HG03439 (cell line): ENCODE measurements around the gene ABHD15.
A peak's percentile ranks its signal among the peaks of the same experiment; 100 is the strongest.

ENCODE experiments used
- ATAC-seq: cut with Tn5 transposase; IDR thresholded peaks from one replicate; pipeline ENCODE4 v1.9.1; 2021; ENCODE audit warnings: mild to moderate bottlenecking, moderate library complexity; ENCODE audit not compliant: unreplicated experiment

ABHD15 gene

GRCh38 chr17:29566473-29567303 lies at the start of gene ABHD15:
Gene ABHD15 (minus strand): TSS chr17:29567037. CDS start chr17:29566966, 71 bp downstream.
- peak; percentile 31 for ATAC-seq

- ATAC-seq, result no peak
Observed at GRCh38 chr17:29615492-29616299, 48.9 kb upstream of the ABHD15 start.

- no peak for ATAC-seq
Observed at GRCh38 chr17:29615048-29615385, 48.2 kb upstream of the ABHD15 start.

DNA sequence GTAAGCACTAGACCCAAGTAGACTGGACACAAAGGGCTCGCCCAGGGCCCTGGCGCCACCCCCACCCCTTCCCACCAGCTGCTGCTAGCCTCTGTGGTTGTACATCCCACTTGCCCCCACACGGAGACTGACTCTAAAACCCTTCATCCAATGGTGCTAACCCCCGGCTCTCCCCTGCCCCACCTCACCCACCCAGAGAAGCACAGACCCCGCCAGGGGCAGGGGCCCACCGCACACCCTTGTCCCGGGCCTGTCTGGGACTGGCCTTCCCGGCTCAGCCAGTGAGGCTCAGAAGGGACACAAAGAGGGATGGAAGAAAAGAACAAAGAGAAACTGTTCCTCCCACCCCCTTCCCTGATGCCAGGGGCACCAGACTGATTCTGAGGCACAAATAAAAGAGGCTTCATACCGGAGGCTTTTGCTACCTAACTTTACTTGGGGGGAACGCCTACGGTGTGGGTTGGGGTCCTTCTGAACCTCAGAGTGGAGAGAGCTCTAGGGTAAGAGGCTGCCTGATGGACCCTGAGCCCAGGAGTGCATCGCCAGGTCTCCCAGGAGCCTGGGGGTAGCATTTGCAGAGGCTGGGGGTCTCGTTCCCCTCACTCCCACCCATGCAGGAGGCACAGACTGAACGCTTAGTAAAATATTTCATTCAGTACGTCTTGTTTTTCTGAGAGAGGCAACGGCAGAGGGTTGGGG lies 47.7 kb upstream of the ABHD15 start:
- no peak for ATAC-seq

DNA sequence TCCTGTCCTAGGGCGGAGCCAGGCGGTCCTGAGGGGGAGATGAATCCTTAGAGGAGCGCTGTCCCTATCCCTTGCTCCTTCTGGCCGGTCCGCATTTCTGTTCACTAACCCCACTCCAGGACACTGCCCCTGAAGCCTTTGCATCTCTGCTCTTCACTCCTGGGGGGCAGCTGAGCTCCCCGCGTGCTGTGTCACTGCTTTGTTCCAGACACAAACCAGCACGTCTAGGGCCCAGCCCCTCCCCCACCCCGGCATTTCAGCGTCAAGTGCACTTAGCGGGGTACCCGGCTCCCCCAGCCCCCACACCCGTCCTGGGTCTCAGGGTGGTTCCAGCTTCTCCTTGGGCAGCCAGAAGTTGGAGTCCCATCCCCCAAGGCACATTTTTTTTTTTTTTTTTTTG lies 47.0 kb upstream of the ABHD15 start:
- no peak for ATAC-seq

- ATAC-seq, result no peak
Observed at GRCh38 chr17:29613352-29613837, 46.6 kb upstream of the ABHD15 start.

GRCh38 chr17:29612404-29613280 lies 45.8 kb upstream of the ABHD15 start:
- no peak for ATAC-seq

GRCh38 chr17:29612094-29612403 lies 45.2 kb upstream of the ABHD15 start:
- no peak for ATAC-seq

DNA sequence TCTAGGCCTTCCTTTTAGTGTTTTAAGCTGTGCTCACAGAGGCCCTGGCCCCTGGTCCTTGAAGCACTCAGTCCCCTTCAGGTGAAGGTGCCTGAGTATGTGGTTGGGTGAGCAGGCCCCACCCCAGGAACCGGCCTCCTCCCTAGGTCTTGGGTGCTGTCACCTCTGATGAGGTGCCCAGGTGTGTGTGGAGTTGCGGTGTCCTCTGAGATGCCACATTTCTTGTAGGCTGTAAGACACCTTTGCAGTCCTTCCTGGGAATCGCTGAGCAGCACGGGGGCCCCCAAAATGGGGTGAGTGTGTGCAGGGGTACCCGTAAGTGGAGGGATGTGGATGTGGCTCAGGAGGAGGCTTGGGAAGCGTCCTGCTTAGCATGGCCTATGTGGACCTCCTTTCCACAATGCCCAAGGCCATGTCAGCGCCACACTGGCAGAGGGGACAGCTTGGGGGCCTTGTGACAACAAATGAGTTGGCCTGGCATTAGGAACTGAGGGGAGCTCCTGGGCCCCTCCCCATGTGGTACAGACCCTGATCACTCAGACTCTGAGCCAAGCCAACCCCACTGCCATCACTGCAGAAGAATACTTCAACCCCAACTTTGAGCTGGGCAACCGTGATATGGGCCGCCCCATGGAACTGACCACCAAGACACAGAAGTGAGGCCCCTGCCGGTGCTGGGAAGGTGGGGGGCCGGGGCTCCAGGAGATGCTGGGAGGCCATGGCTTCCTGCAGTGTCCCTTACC lies 44.7 kb upstream of the ABHD15 start:
- ATAC-seq, result no peak

GRCh38 chr17:29610395-29610794 lies 43.6 kb upstream of the ABHD15 start:
- no peak for ATAC-seq

DNA sequence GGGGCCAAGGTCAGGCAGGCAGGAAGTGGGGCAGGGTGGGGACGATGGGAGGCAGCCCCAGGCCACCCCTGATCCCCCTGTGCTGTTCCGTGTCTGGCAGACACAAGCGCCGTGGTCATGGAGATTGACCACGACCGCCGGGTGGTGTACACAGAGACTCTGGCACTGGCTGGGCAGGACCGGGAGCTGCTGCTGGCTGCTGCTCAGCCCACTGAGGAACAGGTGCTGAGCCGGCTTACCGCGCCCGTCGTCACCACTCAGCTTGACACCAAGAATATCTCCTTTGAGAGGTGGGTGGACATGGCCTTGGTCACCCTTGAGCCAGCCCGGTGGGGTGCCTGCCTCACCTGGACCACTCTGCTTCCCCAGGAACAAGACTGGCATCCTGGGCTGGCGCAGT lies 42.1 kb upstream of the ABHD15 start:
- no peak for ATAC-seq

DNA sequence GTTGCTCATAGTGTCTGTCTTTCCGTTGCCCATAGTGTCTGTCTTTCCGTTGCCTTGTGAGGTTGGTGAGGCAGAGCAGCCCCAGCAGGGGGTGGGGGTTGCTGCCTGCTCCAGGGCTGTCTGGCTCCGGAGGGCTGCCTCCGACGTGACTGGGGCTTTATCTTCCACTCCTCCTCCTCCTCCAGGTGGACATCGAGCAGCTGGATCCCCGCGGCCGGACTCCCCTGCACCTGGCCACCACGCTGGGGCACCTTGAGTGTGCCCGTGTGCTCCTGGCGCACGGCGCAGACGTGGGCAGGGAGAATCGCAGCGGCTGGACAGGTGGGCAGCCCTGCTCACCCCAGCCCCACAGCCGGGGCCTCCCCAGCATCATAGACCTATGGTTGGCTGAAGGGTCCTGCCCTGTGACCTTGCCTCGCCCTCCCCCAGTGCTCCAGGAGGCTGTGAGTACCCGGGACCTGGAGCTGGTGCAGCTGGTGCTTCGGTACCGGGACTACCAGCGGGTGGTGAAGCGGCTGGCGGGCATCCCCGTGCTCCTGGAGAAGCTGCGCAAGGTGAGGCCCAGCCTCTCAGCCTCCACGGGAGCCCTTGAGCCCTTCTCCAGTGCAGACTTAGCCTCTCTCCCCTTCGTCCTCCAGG lies 40.8 kb upstream of the ABHD15 start:
- no peak for ATAC-seq

DNA sequence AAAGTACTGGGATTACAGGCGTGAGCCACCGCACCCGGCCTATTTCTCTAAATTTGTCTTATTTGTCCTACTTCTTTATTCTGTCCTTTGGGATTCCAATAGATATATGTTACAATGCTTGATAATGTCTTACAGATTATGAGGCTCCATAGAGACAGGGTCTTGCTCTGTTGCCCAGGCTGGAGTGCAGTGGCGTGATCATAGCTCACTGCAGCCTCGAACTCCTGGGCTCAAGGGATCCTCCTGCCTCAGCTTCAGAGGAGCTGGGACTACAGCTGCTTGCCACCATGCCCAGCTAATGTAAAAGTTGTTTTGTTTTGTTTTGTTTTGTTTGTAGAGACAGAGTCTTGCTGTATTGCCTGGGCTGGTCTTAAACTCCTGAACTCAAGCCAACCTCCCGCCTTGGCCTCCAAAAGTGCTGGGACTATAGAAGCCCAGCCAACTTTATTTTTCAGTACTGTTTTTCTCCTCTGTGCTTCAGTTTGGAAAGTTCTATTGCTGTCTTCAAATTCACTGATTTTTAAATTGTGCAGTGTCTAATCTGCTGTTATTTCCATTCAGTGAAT lies 36.4 kb upstream of the ABHD15 start:
- ATAC-seq, result no peak

DNA sequence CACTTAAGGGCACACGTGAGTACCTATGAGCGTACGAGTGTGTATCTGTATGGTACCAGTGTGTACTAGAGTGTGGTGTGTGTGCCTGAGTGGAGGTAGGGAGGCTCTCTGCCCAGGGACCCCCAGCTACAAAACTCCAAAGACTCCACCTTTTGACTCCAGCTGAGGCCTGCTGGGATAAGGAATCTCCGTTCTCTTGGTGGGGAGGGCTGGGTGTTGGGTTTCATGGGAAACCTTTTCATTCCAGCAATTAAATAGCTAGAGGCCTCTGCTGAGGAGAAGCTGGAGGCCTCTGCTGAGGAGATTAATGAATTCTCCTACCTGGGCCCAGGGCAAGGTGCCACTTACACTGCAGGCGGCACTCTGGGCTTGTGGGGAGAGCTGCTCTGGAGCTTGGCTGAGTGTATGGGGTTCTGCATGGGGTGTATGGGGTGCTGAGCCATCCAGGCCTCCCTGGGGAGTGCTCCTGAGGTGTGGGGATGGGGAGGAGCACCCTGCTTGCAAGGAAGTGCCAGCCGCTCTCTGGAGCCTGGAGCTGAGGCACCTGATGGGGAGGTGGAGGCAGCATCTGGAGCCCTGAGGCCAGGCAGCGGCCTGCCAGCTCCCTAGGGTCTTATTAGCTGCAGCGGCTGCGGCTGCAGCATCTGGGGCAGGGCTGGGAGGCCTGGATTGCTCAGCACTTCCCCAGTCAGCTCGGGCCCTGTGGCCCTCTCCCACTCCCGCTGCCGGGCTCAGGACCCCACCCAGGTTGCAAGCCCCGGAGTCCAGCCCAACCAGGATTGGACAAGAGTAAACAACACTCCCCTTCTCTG lies 30.7 kb upstream of the ABHD15 start:
- no peak for ATAC-seq

DNA sequence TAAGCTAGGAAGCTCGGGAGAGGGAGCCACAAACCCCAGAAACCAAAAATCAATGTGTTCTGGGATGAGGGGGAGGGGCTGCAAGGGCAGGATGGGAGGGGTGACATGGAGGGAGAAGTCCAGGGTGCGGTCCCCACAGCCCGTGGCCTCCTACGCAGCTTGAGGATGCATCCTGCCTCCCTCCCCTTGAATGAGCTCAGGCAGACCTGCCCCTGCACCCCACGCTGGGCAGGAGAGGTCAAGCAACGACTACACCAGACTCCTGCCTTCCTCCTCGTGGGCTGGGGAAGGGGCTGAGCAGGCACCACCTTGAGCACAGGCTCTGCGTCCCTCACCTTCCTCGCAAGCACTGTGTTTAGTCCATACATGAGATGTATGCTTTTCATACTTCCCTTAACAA lies 30.0 kb upstream of the ABHD15 start:
- no peak for ATAC-seq

DNA sequence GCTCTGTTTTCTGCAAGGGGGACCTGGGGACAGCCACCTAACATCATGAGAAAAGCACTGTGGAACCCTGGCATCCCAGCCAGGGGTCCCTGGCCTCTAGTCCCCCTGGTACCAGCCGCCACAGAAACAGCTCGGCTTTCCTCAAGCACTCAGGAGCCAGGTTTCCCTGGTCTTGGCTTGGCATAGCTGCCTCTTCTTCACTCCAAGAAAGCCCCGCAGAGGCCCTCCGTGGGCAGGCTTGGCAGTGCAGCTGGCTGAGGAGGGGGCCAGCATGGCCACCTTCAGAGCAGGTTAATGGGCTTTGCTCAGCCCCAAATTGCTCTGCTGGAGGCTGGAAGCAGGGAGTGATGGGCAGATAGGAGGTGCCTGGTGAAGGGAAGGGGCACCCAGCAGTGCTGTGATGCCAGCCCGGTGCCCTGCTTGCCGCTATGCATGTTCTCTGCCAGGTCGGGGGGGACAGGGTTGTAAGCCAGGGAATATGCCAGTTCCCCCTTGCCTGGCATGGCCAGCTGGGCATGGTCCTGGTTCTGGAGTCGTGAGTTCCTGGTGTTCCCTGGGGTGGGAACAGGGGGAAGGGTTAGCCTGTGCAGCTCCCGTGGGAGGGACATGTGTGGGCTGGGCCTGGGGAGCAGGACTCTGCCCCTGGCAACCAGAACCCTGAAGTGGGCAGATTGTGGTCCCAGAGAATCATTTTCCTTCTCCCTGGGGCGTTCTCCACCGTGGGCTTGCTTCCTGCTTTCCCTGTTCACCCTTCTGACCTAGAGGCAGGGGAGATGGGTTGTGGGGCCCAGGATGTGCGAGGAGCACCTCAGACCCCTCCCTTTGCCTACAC lies 29.3 kb upstream of the ABHD15 start:
- no peak for ATAC-seq

GRCh38 chr17:29595107-29595942 lies 28.5 kb upstream of the ABHD15 start:
- ATAC-seq, result no peak
